Upper lobe of left lung (tissue), 4 donors: Measurements from ENCODE around the gene ETV3L.

Experiments used
- EP300 ChIP-seq, 4 donors: sonication (generic); formaldehyde crosslinking; IDR thresholded peaks; one replicate each; pipeline ENCODE4 v1.5.1; 2017; ENCODE audit warnings: antibody characterized with exemption in 4 of 4, control low read depth in 2 of 4
- POLR2A ChIP-seq, 4 donors: fragments of 450-650 bp; IDR thresholded peaks; one replicate each; pipeline ENCODE4 v1.5.1; 2016 to 2017; ENCODE audit warnings: antibody characterized with exemption in 4 of 4, mild to moderate bottlenecking in 2 of 4
- POLR2AphosphoS5 ChIP-seq, 2 donors: sonication (generic); formaldehyde crosslinking; IDR thresholded peaks; one replicate each; pipeline ENCODE4 v1.5.1; 2017; ENCODE audit warnings: antibody characterized with exemption in 2 of 2
- TF ChIP-seq, protein P1 (sequence below), 6 experiments: fragments of 450-650 bp in 4 of 6; fragments of 200-600 bp in 2 of 6; sonication (generic) in 2 of 6; IDR thresholded peaks; one replicate each; pipeline ENCODE4 v1.5.1; 2016 to 2019; ENCODE audit warnings: antibody characterized with exemption in 6 of 6

GRCh38 chr1:157134442-157134841 is 34.8 kb upstream of the ETV3L start:
- TF ChIP-seq, protein P1, sequence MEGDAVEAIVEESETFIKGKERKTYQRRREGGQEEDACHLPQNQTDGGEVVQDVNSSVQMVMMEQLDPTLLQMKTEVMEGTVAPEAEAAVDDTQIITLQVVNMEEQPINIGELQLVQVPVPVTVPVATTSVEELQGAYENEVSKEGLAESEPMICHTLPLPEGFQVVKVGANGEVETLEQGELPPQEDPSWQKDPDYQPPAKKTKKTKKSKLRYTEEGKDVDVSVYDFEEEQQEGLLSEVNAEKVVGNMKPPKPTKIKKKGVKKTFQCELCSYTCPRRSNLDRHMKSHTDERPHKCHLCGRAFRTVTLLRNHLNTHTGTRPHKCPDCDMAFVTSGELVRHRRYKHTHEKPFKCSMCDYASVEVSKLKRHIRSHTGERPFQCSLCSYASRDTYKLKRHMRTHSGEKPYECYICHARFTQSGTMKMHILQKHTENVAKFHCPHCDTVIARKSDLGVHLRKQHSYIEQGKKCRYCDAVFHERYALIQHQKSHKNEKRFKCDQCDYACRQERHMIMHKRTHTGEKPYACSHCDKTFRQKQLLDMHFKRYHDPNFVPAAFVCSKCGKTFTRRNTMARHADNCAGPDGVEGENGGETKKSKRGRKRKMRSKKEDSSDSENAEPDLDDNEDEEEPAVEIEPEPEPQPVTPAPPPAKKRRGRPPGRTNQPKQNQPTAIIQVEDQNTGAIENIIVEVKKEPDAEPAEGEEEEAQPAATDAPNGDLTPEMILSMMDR (IDR thresholded peaks at IDR 0.05), result no peak
- TF ChIP-seq POLR2A (IDR thresholded peaks at IDR 0.05), result no peak
- no peak for TF ChIP-seq POLR2AphosphoS5 (IDR thresholded peaks at IDR 0.05)
- TF ChIP-seq EP300 (IDR thresholded peaks at IDR 0.05), result no peak
